HAP-1 (cell line): ENCODE measurements around the gene DYNLT5.
"Not testable (repeated sequence)": the region's sequence is repeated elsewhere in the genome, so short reads cannot be mapped to it uniquely, and the experiment has no call there.

ENCODE experiments used
- DNase-seq, 2 experiments: peaks; one replicate each; pipeline ENCODE4 v3.0.0-alpha.2; 2016 to 2020; ENCODE audit warnings: low spot score in 2 of 2
- H3K27me3 ChIP-seq: fragments of 250-450 bp; sonication (Bioruptor Pico); 2 replicates; pipeline ENCODE4 v1.5.1; 2020; ENCODE audit warnings: low read depth, mild to moderate bottlenecking, moderate library complexity
- H3K36me3 ChIP-seq: fragments of 250-450 bp; sonication (Bioruptor Pico); replicated peaks from 2 replicates; pipeline ENCODE4 v1.5.1; 2020; ENCODE audit warnings: mild to moderate bottlenecking
- H3K4me1 ChIP-seq: fragments of 250-450 bp; sonication (Bioruptor Pico); 2 replicates; pipeline ENCODE4 v1.5.1; 2020; ENCODE audit warnings: mild to moderate bottlenecking
- H3K4me3 ChIP-seq: fragments of 250-450 bp; sonication (Bioruptor Pico); 2 replicates; pipeline ENCODE4 v1.5.1; 2020; ENCODE audit warnings: mild to moderate bottlenecking, moderate library complexity
- H3K9me3 ChIP-seq: fragments of 250-450 bp; sonication (Bioruptor Pico); 2 replicates; pipeline ENCODE4 v1.5.1; 2020; ENCODE audit warnings: mild to moderate bottlenecking, moderate library complexity
- in situ Hi-C: fragments of 300-500 bp; cut with MboI; formaldehyde crosslinking; loops from 3 replicates; pipeline ENCODE4 v1.14.3; 2020; ENCODE audit warnings: low sequenced_read_pairs, inconsistent platforms, mixed read lengths

Gene DYNLT5, protein sequence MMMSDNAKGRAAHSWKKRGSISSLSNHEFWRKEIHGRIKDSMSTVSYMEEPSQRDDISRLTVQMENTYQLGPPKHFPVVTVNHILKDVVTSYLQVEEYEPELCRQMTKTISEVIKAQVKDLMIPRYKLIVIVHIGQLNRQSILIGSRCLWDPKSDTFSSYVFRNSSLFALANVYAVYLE

DNA sequence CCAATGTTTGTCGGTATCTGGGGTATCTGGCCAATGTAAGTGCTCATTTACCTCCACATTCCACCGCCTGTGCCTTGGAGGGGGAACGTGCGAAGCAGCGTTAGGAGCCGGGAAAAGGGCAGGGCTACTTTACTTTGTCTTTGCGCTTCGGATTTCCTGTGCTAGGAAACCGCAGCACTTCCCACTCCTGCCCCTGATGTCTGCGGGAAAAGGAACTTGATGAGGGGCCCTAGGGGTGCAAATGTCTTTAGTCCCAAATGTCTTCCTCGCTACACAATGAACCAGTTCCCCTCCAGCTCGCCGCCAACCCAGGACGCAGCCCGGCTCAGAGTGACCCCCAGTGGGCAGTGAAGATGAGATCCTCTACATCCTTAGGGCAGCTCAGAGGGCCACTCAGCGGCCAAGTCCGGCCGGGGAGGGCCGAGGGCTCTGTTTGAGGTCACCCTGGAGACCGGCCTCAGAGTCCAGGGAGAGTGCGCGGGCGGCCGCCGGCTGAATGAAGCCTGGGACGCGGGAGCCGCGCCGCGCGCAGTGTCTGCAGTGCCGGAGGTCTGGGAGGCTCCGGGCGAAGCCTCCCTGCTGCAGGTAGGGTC is at the start of gene DYNLT5:
TSS of gene DYNLT5 (plus strand) at position 460 of the 593 bp plus-strand sequence. CDS start 2,200 bp downstream, outside the sequence.
- Histone ChIP-seq H3K9me3 (no peaks in the 10 kb centered on the region), H3K36me3 (no peaks in the 10 kb centered on the region), H3K4me1 (no peaks in the 10 kb centered on the region), H3K27me3 (no peaks in the 10 kb centered on the region), H3K4me3 (peak within 1 kb of the TSS; percentile 11; the same call in 1 of the 2 replicates)
- peak in 1 of 2 experiments; percentile 31 for DNase-seq
- in situ Hi-C loops = no loop called here

DNA sequence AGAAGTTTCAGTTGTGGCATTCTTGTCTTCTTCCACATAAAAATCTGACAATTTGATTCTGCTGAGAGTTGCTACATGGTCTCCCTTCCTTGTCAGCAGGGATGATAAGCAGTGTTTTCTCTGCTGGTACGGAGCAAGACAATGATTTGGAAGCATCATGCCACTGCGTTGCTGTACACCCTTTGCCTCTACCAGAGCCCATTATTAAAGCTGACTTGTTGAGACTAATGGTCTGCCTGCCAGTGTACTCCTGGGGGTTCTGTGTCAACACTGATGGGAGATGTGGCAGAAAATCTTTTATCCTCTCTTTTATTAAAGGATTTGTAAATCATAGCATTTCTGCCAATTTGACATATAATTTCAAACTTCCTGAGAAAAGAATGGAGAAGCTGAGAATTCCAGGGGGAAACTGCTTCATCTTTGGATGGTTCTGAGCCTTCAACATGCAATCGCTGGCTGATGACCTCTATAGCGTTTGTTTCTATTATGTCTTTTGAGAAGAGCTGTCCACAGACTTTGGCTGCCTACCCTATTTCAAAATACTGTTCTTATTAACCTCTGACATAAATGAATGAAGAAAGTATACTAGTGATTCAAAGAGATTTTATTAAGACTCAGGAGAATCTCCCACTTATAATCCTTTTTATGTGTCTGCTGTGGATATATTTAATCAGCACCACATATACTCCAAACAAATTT is 47.9 kb upstream of the DYNLT5 start:
- in situ Hi-C loops = loop anchor here (25.0 kb wide), 1 partner anchor 192 kb away; no protein-coding TSS in a partner anchor
- Histone ChIP-seq H3K9me3 (no peaks in the 10 kb centered on the region), H3K4me1 (no peaks in the 10 kb centered on the region), H3K36me3 (no peaks in the 10 kb centered on the region), H3K27me3 (no peaks in the 10 kb centered on the region), H3K4me3 (no peak overlapping the region)
- no peak for DNase-seq

DNA sequence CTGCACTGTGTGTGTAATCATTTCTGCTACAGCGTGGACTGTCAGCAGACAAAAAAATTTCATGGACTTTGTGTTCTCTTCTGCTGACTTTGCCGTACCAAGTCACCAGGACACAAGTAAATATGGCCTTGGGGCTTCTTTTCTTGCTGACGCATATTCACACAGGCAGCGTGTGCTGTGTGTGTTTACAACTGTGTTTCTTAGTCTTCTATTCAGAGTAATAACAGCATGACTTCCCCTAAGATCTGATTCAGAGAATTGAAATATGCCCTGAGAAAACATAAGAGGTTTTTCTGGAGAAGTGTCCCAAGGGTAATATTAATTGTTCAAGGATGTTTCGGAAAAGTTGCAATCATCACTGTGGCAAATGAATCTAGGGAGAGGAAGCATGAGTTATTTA is 47.1 kb upstream of the DYNLT5 start:
- Histone ChIP-seq H3K9me3 (no peaks in the 10 kb centered on the region), H3K27me3 (no peaks in the 10 kb centered on the region), H3K36me3 (no peaks in the 10 kb centered on the region), H3K4me3 (no peak overlapping the region), H3K4me1 (no peaks in the 10 kb centered on the region)
- no peak for DNase-seq
- in situ Hi-C loops = loop anchor here (25.0 kb wide), 1 partner anchor 193 kb away; no protein-coding TSS in a partner anchor

DNA sequence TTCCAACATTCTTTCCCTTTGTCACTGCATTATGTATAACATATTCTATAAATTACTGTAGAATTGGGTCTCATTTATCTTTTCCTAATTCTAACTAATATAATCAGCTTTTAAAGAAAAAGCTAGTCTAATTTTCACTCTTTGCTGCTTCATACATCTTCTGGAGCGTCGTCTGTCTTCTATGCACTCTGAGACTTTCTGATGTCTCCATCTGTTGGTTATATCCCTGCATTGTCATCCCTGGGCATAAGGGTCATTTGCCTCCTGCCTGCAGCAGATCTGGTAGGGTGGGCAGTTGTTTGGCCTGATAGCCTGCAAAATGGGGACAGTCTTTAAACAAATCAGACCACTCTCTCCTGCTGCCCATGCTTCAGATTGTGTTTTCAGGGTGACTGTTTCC is 40.8 kb upstream of the DYNLT5 start:
- no peaks in the 10 kb centered on the region for H3K36me3 ChIP-seq
- no peaks in the 10 kb centered on the region for H3K4me1 ChIP-seq
- DNase-seq = no peak
- H3K27me3 ChIP-seq = no peaks in the 10 kb centered on the region
- no peak overlapping the region for H3K4me3 ChIP-seq
- in situ Hi-C loops = loop anchor here (25.0 kb wide), 1 partner anchor 199 kb away; no protein-coding TSS in a partner anchor
- no peaks in the 10 kb centered on the region for H3K9me3 ChIP-seq

DNA sequence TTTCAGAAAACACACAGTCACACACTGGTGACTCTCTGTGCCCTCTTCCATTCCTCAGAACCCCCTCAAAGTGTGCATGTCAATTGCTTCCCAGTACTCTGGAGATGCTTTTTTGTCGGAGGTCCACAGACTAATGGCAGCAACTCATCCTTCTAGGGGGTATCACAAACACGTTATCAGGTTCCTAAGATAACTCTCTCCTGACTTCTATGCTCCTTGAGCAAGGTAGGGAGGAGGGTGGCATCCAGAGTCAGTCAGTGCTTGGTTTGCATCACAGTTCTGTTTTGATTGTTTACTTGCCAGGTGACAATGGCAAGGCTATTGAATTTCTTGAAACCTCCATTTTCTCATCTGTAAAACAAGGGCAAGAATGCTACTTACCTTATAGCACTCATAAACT is 39.4 kb upstream of the DYNLT5 start:
- Histone ChIP-seq H3K36me3 (no peaks in the 10 kb centered on the region), H3K9me3 (no peaks in the 10 kb centered on the region), H3K27me3 (no peaks in the 10 kb centered on the region), H3K4me1 (no peaks in the 10 kb centered on the region), H3K4me3 (no peak overlapping the region)
- DNase-seq = no peak
- in situ Hi-C loops = loop anchor here (25.0 kb wide), 1 partner anchor 201 kb away; no protein-coding TSS in a partner anchor

DNA sequence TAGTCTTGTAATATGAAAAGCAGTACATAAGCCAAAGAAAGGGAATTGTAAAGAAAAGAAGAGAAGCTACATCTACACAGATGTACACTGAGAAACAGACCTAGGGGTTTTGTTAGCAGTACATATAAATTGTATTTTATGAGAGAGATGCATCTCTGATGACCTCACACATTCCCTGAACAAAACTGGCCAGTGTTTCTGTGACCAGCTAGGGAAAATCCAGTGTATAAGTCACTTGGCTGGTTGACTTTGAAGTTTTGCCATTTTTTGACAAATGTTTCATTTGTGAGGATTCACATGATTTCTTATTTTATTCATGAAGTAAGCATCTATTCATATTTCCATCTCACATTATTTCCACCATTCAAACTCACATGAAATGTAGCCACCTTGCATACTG is 28.3 kb upstream of the DYNLT5 start:
- no peak overlapping the region for H3K4me3 ChIP-seq
- H3K27me3 ChIP-seq = 0 out of 2 replicates have a peak, but pooled peaks cover 2% of the 10 kb centered on the region
- in situ Hi-C loops = loop anchor here (25.0 kb wide), 1 partner anchor 212 kb away; no protein-coding TSS in a partner anchor
- no peak for DNase-seq
- H3K9me3 ChIP-seq = no peaks in the 10 kb centered on the region
- H3K4me1 ChIP-seq = no peaks in the 10 kb centered on the region
- H3K36me3 ChIP-seq = no peaks in the 10 kb centered on the region

DNA sequence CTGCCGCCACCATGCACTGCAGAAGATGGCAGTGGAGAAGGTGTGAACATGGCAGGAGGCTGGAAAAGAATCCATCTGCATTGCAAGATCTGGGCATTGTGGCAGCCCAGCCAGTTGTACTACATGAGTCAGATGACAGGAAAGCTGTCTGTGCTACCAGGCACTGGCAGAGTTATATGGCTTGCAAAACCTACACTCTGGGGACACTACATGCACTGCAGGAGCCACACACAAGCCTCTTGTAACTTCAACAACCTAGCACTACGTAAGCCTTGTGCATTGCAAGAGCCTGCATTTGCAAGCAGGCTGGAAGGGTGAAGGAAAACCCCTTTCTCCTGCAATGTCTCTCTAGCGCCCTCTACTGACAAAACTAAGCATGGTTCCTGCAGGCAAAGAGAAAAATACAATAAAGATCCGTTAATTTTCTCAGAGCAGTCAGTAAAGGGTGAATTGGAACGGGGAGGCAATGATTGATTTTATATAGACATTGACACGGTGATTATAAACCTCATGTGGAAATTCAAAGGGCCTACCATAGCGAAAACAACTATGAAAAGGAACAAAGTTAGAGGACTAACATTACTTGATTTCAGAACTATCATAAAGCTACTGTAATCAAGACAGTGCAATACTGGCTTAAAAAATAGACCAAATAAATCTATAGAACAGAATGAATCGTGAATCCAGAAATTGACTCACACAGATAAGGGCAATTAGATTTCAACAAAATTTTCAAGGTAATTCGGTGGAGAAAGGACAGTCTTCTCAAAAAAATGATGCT is 26.2 kb upstream of the DYNLT5 start:
- Histone ChIP-seq H3K4me3 (no peak overlapping the region), H3K4me1 (no peaks in the 10 kb centered on the region), H3K36me3 (no peaks in the 10 kb centered on the region), H3K9me3 (no peaks in the 10 kb centered on the region), H3K27me3 (0 out of 2 replicates have a peak, but pooled peaks cover 2% of the 10 kb centered on the region)
- peak; percentile 62 to 77 for DNase-seq
- in situ Hi-C loops = loop anchor here (25.0 kb wide), 1 partner anchor 464 kb away; no protein-coding TSS in a partner anchor

DNA sequence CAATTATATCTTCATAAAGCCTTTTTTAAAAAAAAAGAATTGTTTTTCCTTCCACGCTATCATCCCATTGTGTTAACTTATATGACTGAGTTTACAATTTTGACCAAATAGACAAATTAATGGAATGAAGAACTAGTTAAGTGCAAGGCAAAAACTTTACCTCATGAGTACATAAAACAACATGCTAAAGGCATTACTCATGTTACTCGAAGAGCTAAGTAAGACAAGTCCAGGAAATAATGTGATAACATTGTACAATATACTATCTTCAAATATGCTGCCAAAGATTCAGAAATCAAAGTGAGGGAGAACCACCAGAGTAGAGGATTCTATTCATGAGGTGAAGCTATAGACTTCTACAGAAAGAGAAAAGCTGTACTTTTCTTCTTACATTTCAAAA is 24.2 kb upstream of the DYNLT5 start:
- no peaks in the 10 kb centered on the region for H3K9me3 ChIP-seq
- H3K4me3 ChIP-seq = no peak overlapping the region
- no peak for DNase-seq
- 0 out of 2 replicates have a peak, but pooled peaks cover 2% of the 10 kb centered on the region for H3K27me3 ChIP-seq
- H3K4me1 ChIP-seq = no peaks in the 10 kb centered on the region
- in situ Hi-C loops = loop anchor here (25.0 kb wide), 1 partner anchor 466 kb away; no protein-coding TSS in a partner anchor
- H3K36me3 ChIP-seq = no peaks in the 10 kb centered on the region

DNA sequence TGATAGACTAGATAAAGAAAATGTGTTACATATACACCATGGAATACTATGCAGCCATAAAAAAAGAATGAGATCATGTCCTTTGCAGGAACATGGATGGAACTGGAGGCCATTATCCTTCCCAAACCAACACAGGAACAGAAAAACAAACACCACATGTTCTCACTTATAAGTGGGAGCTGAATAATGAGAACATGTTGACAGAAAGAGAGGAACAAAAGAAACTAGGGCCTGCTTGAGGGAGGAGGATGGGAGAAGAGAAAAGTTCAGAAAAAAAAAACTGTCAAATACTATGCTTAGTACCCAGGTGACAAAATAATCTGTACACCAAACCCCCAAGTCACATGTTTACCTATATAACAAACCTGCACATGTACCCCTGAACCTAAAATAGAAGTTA is 23.5 kb upstream of the DYNLT5 start:
- not testable (repeated sequence) for DNase-seq, H3K27me3 ChIP-seq, H3K4me3 ChIP-seq, H3K9me3 ChIP-seq, H3K36me3 ChIP-seq, H3K4me1 ChIP-seq
- in situ Hi-C loops = loop anchor here (25.0 kb wide), 1 partner anchor 466 kb away; no protein-coding TSS in a partner anchor

DNA sequence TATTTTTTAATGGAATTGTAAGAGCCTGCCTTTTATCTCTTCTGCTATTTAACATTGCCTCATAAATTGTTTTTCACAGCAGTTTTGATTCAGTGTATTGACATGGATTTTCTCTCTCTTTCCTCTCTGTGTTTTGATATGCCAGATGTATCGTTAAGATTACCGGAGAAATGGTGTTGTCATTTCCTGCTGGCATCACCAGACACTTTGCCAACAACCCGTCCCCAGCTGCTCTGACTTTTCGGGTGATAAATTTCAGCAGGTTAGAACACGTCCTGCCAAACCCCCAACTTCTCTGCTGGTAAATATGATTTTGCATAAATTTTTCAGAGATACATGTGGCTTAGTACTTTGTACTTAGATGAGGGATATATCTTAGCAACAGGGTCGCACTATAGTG is 23.1 kb upstream of the DYNLT5 start:
- no peaks in the 10 kb centered on the region for H3K9me3 ChIP-seq
- no peaks in the 10 kb centered on the region for H3K36me3 ChIP-seq
- no peak for DNase-seq
- peaks cover 5% of the 10 kb centered on the region for H3K4me1 ChIP-seq
- in situ Hi-C loops = loop anchor here (25.0 kb wide), 1 partner anchor 467 kb away; no protein-coding TSS in a partner anchor
- 0 out of 2 replicates have a peak, but pooled peaks cover 2% of the 10 kb centered on the region for H3K27me3 ChIP-seq
- H3K4me3 ChIP-seq = no peak overlapping the region

DNA sequence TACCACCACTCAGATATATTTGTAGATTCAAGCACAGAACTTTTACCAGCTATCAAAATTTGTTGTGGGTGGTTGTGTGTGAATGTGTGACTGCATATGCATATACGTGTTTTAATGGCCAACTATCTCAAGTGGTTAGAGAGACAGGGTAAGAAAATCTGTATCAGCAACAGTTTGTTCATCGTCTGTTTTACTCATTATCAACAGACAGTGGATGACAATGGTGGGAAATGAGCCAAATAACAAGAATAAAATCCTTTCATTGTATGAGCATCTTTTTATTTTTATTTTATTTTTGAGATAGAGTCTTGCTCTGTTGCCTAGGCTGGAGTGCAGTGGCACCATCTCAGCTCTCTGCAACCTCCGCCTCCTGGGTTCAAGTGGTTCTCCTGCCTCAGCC is 22.7 kb upstream of the DYNLT5 start:
- no peaks in the 10 kb centered on the region for H3K9me3 ChIP-seq
- H3K36me3 ChIP-seq = no peaks in the 10 kb centered on the region
- 0 out of 2 replicates have a peak, but pooled peaks cover 2% of the 10 kb centered on the region for H3K27me3 ChIP-seq
- H3K4me1 ChIP-seq = peaks cover 5% of the 10 kb centered on the region
- no peak for DNase-seq
- no peak overlapping the region for H3K4me3 ChIP-seq
- in situ Hi-C loops = loop anchor here (25.0 kb wide), 1 partner anchor 467 kb away; no protein-coding TSS in a partner anchor

DNA sequence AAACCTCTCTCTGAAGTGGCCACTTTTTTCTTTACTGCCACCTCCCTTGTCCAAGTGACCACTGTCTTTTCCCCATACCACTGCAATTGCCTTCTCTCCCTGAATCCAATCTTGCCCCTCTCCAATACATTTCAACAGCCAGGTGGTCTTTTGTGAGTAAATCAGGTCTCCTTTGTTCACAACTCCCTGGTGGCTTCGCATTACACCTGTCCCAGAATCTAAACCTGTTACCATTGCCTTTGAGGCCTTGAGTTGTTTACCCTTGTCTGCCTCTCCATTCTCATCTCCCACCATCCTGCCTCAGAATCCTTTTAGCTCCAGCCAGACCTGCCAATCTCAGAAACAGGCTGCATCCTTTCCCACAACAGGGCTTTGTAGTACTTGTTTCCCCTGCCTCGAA is 21.8 kb upstream of the DYNLT5 start:
- H3K4me1 ChIP-seq = peaks cover 5% of the 10 kb centered on the region
- H3K36me3 ChIP-seq = no peaks in the 10 kb centered on the region
- no peak for DNase-seq
- 0 out of 2 replicates have a peak, but pooled peaks cover 2% of the 10 kb centered on the region for H3K27me3 ChIP-seq
- no peaks in the 10 kb centered on the region for H3K9me3 ChIP-seq
- in situ Hi-C loops = loop anchor here (25.0 kb wide), 1 partner anchor 468 kb away; no protein-coding TSS in a partner anchor
- no peak overlapping the region for H3K4me3 ChIP-seq
